VCaP (cell line): ENCODE results near the gene SEMA6B.

Source experiments
- H3K27ac ChIP-seq: fragments of 450-650 bp; 2 replicates; pipeline ENCODE4 v1.5.1; 2017
- TF ChIP-seq, protein P1 (sequence below): fragments of 450-650 bp; conservative IDR thresholded peaks from 2 replicates; pipeline ENCODE4 v1.5.1; 2017; ENCODE audit warnings: mild to moderate bottlenecking, moderate library complexity

SEMA6B gene

DNA sequence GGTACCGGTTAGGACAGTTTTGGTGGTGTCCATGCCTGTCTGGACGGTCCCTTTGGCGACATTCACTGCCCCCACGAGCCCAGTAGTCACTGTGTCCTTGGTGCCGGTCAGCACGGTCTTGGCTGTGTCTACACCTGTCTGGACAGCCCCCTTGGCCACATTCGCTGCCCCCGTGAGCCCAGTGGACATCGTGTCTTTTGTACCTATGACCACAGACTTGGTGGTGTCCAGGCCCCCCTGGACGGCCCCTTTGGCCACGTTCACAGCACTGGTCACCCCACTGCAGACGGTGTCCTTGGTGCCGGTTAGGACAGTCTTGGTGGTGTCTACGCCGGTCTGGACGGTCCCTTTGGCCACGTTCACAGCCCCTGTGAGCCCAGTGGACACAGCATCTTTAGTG lies 47.4 kb downstream of the SEMA6B start:
- TF ChIP-seq, protein P1, sequence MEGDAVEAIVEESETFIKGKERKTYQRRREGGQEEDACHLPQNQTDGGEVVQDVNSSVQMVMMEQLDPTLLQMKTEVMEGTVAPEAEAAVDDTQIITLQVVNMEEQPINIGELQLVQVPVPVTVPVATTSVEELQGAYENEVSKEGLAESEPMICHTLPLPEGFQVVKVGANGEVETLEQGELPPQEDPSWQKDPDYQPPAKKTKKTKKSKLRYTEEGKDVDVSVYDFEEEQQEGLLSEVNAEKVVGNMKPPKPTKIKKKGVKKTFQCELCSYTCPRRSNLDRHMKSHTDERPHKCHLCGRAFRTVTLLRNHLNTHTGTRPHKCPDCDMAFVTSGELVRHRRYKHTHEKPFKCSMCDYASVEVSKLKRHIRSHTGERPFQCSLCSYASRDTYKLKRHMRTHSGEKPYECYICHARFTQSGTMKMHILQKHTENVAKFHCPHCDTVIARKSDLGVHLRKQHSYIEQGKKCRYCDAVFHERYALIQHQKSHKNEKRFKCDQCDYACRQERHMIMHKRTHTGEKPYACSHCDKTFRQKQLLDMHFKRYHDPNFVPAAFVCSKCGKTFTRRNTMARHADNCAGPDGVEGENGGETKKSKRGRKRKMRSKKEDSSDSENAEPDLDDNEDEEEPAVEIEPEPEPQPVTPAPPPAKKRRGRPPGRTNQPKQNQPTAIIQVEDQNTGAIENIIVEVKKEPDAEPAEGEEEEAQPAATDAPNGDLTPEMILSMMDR: no peak
- H3K27ac ChIP-seq: no peak overlapping the region

DNA sequence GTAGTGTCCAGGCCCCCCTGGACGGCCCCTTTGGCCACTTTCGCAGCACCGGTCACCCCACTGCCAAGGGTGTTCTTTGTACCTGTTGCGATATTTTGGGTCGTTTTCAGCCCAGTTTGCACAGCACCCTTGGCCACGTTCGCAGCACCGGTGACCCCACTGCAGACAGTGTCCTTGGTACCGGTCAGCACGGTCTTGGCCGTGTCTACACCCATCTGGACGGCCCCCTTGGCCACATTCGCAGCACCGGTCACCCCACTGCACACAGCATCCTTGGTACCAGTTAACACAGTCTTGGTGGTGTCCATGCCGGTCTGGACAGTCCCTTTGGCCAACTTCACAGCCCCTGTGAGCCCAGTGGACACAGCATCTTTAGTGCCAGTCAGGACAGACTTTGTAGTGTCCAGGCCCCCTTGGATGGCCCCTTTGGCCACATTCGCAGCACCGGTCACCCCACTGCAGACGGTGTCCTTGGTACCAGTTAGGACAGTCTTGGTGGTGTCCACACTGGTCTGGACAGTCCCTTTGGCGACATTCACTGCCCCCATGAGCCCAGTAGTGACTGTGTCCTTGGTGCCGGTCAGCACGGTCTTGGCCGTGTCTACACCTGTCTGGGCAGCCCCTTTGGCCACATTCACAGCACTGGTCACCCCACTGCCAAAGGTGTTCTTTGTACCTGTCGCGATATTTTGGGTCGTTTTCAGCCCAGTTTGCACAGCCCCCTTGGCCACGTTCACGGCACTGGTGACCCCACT lies 48.0 kb downstream of the SEMA6B start:
- no peak overlapping the region for H3K27ac ChIP-seq
- TF ChIP-seq, protein P1: no peak

DNA sequence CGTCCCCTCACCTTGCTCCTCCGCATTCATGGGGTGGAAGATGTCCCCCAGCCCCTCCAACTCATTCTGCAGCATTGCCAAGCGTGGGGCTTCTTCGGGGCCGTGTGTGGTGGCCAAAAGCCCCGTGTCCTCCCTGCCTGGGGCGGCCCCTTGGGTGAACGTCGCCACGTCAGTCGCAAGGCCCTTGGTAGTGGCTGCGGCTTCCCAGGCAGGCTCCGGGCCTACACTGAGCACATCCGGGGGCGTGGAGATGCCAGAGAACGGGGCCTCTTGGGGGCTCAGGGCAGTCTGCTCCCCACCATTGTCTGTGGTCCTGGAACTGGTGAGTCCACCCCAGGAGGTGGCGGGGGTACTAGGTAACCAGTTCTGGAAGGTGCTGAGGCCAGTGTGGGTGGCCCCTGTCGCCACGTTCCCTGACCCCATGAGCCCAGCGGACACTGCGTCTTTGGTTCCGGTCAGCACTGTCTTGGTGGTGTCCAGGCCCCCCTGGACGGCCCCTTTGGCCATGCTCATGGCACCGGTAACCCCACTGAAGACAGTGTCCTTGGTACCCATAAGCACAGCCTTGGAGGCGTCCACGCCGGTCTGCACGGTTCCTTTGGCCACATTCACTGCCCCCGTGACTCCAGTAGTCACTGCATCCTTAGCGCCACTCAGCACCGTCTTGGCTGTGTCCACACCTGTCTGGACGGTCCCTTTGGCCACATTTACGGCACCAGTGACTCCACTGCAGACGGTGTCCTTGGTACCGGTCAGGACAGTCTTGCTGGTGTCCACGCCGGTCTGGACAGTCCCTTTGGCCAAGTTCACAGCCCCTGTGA lies 48.8 kb downstream of the SEMA6B start:
- TF ChIP-seq, protein P1: no peak

DNA sequence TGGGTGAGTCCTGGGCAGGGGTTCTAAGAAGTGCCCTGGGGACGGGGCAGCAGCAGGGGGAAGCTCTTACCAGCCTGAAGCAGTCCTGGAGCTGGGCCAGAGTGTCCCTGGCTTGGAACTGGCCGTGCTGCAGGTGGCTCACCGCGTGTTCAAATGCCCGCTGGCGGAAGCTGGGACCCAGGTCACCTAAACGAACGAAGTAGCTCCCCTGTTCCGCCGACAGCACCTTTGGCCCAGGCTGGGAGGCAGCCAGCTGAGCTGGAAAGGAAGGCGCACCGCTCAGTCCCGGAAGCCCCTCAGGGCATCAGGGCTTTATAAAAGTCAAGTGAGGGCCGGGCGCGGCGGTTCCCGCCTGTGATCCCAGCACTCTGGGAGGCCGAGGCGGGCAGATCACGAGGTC lies 50.8 kb downstream of the SEMA6B start:
- no peak overlapping the region for H3K27ac ChIP-seq
- TF ChIP-seq, protein P1: no peak

More for the DNA sequence above, 48.8 kb downstream of the SEMA6B start:
- no peak overlapping the region for H3K27ac ChIP-seq

DNA sequence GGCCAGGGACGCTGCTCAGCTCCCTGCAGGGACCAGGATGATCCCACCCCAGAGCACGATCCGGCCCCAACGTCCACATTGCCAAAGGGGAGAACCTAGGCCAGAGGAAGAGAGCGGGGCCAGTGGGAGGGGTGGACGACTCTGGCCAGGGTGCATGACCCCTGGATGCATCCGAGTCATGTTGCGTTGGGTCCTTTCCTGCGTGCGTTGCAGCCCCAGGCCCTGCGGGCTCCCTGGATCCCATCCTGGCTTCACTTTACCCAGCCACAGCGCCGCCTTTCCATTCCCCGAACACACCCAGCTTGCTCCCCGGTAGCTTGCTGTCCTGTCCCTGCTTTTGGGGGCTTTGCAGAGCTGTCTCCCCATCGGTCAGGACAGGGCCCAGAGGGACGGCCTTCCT lies 51.7 kb downstream of the SEMA6B start:
- H3K27ac ChIP-seq: no peak overlapping the region
- TF ChIP-seq, protein P1: no peak

DNA sequence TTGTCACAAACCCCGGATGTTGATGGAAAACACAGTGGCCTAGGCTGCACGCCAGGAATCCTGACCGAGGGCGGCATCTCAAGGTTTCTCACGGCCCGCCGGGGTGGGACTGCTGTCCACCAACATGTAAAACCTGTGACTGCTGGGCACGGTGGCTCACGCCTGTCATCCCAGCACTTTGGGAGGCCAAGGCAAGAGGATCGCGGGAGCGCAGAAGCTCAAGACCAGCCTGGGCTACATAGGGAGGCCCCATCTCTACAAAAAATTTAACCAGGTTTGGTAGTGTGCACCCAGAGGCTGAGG lies 52.4 kb downstream of the SEMA6B start:
- H3K27ac ChIP-seq: no peak overlapping the region
- TF ChIP-seq, protein P1: no peak

DNA sequence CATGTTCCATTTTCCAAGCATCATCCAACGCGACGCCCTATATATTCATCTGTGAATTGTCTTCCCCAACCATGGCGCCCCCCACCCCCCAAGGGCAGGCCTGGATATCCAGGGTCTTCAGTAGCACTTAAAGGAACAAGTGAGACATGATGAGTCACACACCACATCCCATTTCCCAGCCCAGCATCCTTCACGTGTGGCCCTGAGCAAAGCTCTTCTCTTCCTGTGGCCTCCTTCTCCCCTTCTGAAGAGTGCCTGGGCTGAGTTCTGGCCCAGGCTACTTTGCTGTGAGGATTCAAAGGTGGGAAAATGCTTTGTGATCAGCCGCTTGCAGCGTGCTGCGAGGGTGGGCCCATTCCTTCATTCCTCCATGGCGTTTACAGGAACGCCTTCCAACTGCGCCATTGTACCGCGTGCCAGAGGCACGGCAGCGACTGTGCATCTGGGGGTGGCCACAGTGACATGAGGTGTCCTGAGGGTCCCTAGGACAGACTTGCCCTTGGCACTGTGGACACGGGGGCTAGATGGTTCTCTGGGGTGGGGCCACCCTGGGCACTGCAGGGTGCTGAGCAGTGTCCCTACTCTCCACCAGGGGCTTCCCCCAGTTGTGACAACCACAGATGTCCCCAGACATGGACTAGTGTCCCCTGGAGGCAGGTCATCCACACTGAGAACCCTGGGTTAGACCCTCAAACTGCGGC lies 52.9 kb downstream of the SEMA6B start:
- TF ChIP-seq, protein P1: no peak
- no peak overlapping the region for H3K27ac ChIP-seq
